ENCODE measurements around the gene OR4L1. TPM values are rescaled to one million over a fixed set of nuclear protein-coding genes. Genes with fewer than 3 reads are reported as not detected.
"Not testable (repeated sequence)": the region's sequence is repeated elsewhere in the genome, so short reads cannot be mapped to it uniquely, and the experiment has no call there.

Gene OR4L1, protein sequence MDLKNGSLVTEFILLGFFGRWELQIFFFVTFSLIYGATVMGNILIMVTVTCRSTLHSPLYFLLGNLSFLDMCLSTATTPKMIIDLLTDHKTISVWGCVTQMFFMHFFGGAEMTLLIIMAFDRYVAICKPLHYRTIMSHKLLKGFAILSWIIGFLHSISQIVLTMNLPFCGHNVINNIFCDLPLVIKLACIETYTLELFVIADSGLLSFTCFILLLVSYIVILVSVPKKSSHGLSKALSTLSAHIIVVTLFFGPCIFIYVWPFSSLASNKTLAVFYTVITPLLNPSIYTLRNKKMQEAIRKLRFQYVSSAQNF
- polyA plus RNA-seq: not detected

DNA sequence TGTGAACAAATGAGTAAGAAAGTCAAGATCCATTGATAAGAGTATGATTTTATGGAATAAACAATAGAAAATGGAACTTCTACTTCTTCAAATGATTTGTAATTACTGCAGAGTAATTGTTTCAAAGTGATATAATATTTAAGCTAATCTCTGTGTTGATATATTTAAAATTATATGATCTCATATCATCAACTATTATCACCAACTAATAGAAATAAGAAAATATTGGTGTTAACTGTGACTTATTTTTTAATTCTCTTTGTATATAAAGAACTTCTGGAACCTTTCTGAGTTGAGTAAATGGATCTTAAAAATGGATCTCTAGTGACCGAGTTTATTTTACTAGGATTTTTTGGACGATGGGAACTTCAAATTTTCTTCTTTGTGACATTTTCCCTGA is at the start of gene OR4L1:
OR4L1 (plus strand) TSS at position 301 of the 400 bp plus-strand sequence; CDS start at position 301, 0 bp downstream.
- H3K4me3 Mint-ChIP-seq: no peak within 1 kb of the TSS
- H3K27me3 Mint-ChIP-seq (ENCODE audit: low read depth in 3 of 3): no peaks in the 10 kb centered on the region
- no peak within 1 kb of the TSS for H3K27ac Mint-ChIP-seq
- no peaks in the 10 kb centered on the region for H3K36me3 Mint-ChIP-seq
- H3K9me3 Mint-ChIP-seq: peaks cover 0 to 23% (median 4%) of the 10 kb centered on the region in 6 donors
- no peaks in the 10 kb centered on the region for H3K4me1 Mint-ChIP-seq
- DNase-seq: no peak

DNA sequence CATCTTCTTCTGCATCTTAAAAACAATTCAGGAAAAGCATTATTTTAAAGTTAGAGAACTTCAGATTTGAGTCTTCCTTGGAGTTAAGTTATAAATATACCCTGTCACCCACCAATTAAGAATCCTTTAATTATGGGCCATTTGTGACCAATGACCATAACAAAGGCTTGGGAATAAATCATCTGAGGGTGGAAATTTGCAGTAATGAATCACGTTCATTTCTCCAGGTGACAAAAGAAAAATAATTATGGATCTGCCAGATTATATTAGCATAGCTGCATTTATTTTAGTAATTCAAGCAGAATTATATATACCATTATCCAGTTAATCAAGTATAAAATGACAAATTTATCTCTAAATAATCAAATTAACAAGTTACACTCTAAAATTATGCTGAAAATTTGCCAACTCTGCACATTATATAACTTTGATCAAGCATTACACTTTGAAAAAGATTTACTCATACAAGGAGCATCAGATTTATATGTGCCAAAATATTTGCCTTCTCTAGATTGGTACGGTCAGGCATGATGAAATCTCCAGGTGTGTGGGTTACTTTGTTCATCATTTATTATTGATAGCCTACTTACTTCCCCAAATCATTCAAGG is 40.5 kb upstream of the OR4L1 start, which contains the start of gene OR4K14:
OR4K14 (minus strand) TSS at position 51 of the 609 bp plus-strand sequence. CDS start 4,114 bp downstream, outside the sequence.
- H3K27me3 Mint-ChIP-seq (ENCODE audit: low read depth in 3 of 3): peaks cover 0 to 2% (median 0%) of the 10 kb centered on the region in 3 donors
- H3K4me3 Mint-ChIP-seq: no peak within 1 kb of the TSS
- H3K4me1 Mint-ChIP-seq: no peaks in the 10 kb centered on the region
- no peak within 1 kb of the TSS for H3K27ac Mint-ChIP-seq
- H3K36me3 Mint-ChIP-seq: no peaks in the 10 kb centered on the region
- H3K9me3 Mint-ChIP-seq: peaks cover 0 to 4% (median under 1%) of the 10 kb centered on the region in 6 donors
- no peak for DNase-seq

DNA sequence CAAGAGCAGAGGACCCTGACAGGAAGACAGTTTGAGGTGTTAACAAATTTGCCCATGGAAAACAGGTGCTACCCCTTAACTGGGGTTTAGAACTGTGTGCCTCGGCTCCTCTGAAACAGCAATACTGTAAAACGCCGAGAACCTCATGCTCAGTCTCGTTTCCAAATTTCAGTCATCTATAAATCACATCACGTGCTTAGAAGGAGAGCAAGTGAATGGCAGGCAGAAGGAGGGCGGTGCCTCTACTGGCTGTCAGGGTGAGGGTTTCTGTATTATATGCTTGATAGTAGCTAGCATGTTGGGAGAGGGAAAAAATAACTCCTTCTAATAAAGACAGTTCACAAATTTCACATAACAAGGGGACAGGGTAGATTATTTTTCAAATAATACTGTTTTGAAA is 28.8 kb upstream of the OR4L1 start:
- Mint-ChIP-seq H3K4me3 (no peak overlapping the region), H3K36me3 (no peaks in the 10 kb centered on the region), H3K27ac (no peak overlapping the region), H3K4me1 (no peaks in the 10 kb centered on the region), H3K9me3 (peaks cover 0 to 5% (median 0%) of the 10 kb centered on the region in 6 donors), H3K27me3 (ENCODE audit: low read depth in 3 of 3) (no peaks in the 10 kb centered on the region)
- no peak for DNase-seq

DNA sequence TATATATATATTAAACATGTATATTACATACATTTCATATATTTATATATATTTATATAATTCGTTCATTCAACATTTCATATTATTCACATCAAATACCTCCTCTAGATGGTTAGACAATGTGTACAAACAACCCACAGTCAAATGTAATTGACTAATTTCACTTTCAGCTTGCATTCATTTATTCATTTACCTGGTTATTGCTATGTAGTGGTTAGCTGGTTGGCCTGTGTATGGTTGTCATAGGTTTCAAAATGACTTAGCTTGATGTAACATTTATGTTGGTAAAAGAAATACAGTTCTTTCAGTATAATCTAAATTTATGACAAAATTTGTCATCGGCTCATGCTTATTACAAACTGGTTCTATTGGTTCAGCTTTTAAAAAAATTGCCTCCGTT is 24.4 kb upstream of the OR4L1 start:
- DNase-seq: no peak
- no peak overlapping the region for H3K4me3 Mint-ChIP-seq
- H3K4me1 Mint-ChIP-seq: no peaks in the 10 kb centered on the region
- no peaks in the 10 kb centered on the region for H3K36me3 Mint-ChIP-seq
- peaks cover 0 to 5% (median under 1%) of the 10 kb centered on the region in 6 donors for H3K9me3 Mint-ChIP-seq
- H3K27me3 Mint-ChIP-seq (ENCODE audit: low read depth in 3 of 3): no peaks in the 10 kb centered on the region
- H3K27ac Mint-ChIP-seq: no peak overlapping the region

- no peak for DNase-seq
- Mint-ChIP-seq H3K4me3 (no peak within 1 kb of the TSS), H3K27ac (no peak within 1 kb of the TSS), H3K4me1 (no peaks in the 10 kb centered on the region), H3K27me3 (ENCODE audit: low read depth in 3 of 3) (no peaks in the 10 kb centered on the region), H3K36me3 (no peaks in the 10 kb centered on the region), H3K9me3 (peaks cover 0 to 5% (median under 1%) of the 10 kb centered on the region in 6 donors)
These were observed 23.9 kb upstream of the OR4L1 start, which contains the start of gene OR4K13 for GRCh38 chr14:20035938-20036337. OR4K13 (minus strand) TSS chr14:20036038; CDS start chr14:20034758, 1,280 bp downstream.

GRCh38 chr14:20044243-20044642 is 15.6 kb upstream of the OR4L1 start:
- Mint-ChIP-seq H3K4me1 (no peaks in the 10 kb centered on the region), H3K27ac (no peak overlapping the region), H3K36me3 (no peaks in the 10 kb centered on the region), H3K9me3 (peaks cover 0 to 10% (median 4%) of the 10 kb centered on the region in 6 donors), H3K27me3 (ENCODE audit: low read depth in 3 of 3) (peaks cover 0 to 3% (median 1%) of the 10 kb centered on the region in 3 donors), H3K4me3 (no peak overlapping the region)
- no peak for DNase-seq

- Mint-ChIP-seq H3K4me3 (no peak overlapping the region), H3K36me3 (no peaks in the 10 kb centered on the region), H3K27me3 (ENCODE audit: low read depth in 3 of 3) (peaks cover 0 to 3% (median 0%) of the 10 kb centered on the region in 3 donors), H3K4me1 (no peaks in the 10 kb centered on the region), H3K27ac (no peak overlapping the region), H3K9me3 (peaks cover 0 to 5% (median 4%) of the 10 kb centered on the region in 6 donors)
- DNase-seq: no peak
These were observed 11.6 kb upstream of the OR4L1 start for GRCh38 chr14:20048202-20048601.

DNA sequence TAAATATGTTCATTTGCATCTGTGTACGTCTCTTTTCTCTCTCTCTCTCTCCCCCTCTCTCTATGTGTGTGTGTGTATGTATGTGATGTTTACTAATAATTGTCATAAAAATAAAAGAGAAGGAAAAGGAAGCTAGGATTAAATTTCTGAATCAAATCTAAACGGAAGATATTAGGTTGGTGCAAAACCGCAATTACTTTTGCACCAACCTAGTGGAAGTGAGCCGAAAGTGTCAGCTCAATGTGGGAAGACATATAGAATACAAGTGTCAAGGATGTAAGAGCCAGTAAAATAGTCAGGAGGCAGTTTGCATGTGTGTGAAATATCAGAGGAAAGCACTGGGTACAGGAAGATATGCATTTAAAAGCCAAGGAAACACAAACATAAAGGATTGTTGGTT is 32.2 kb downstream of the OR4L1 start:
- Mint-ChIP-seq H3K27ac (no peak overlapping the region), H3K4me1 (no peaks in the 10 kb centered on the region), H3K9me3 (peaks cover 0 to 4% (median 0%) of the 10 kb centered on the region in 6 donors), H3K4me3 (no peak overlapping the region), H3K36me3 (no peaks in the 10 kb centered on the region), H3K27me3 (ENCODE audit: low read depth in 3 of 3) (peaks cover 0 to 2% (median 0%) of the 10 kb centered on the region in 3 donors)
- no peak for DNase-seq

- Mint-ChIP-seq H3K27ac (no peak overlapping the region), H3K27me3 (ENCODE audit: low read depth in 3 of 3) (peaks cover 0 to 2% (median 0%) of the 10 kb centered on the region in 3 donors), H3K36me3 (no peaks in the 10 kb centered on the region), H3K9me3 (peaks cover 0 to 4% (median 0%) of the 10 kb centered on the region in 6 donors), H3K4me1 (no peaks in the 10 kb centered on the region), H3K4me3 (no peak overlapping the region)
- DNase-seq: no peak
These were observed 33.6 kb downstream of the OR4L1 start for GRCh38 chr14:20093442-20093841.

DNA sequence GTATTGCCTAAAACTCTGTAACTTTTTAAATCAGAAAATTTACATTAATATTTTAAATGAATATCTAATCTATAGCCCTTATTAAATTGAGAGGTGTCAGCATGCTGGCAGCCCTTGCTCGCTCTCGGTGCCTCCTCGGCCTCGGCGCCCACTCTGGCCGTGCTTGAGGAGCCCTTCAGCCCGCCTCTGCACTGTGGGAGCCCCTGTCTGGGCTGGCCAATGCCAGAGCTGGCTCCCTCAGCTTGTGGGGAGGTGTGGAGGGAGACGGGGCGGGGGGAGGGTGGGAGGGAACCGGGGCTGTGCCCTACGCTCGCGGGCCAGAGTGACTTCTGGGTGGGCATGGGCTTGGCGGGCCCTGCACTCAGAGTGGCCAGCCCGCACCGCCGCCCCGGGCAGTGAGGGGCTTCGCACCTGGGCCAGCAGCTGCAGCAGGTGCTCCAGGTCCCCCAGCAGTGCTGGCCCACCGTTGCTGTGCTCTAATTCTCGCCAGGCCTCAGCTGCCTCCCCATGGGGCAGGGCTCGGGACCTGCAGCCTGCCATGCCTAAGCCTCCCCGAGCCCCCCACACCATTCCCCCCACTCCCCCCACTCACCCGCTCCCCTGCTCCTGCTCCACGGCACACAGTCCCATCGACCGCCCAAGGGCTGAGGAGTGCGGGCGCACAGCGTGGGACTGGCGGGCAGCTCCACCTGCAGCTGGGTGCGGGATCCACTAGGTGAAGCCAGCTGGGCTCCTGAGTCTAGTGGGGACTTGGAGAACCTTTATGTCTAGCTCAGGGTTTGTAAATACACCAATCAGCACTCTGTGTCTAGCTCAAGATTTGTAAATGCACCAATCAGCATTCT is 39.3 kb downstream of the OR4L1 start:
- peaks cover 0 to 11% (median 3%) of the 10 kb centered on the region in 6 donors for H3K9me3 Mint-ChIP-seq
- DNase-seq; H3K4me3 Mint-ChIP-seq; H3K27me3 Mint-ChIP-seq (ENCODE audit: low read depth in 3 of 3); H3K4me1 Mint-ChIP-seq; H3K36me3 Mint-ChIP-seq; H3K27ac Mint-ChIP-seq: not testable (repeated sequence)

- H3K4me3 Mint-ChIP-seq: no peak within 1 kb of the TSS
- DNase-seq: no peak
- no peaks in the 10 kb centered on the region for H3K36me3 Mint-ChIP-seq
- H3K27ac Mint-ChIP-seq: no peak within 1 kb of the TSS
- H3K4me1 Mint-ChIP-seq: no peaks in the 10 kb centered on the region
- H3K27me3 Mint-ChIP-seq (ENCODE audit: low read depth in 3 of 3): no peaks in the 10 kb centered on the region
- peaks cover 0 to 4% (median 0%) of the 10 kb centered on the region in 6 donors for H3K9me3 Mint-ChIP-seq
These were observed 50.6 kb downstream of the OR4L1 start, which contains the start of gene OR4K17 for GRCh38 chr14:20110438-20110837. OR4K17 (plus strand) TSS chr14:20110739; CDS start chr14:20117500, 6,761 bp downstream.

All from immature natural killer cell (primary cell).